LNCAP (cell line): ENCODE data around the gene SGCA.

Experiments used
- TF ChIP-seq, protein P1 (sequence below): fragments of 450-650 bp; IDR thresholded peaks from 2 replicates; pipeline ENCODE4 v1.5.1; 2017; ENCODE audit warnings: mild to moderate bottlenecking

SGCA gene

DNA sequence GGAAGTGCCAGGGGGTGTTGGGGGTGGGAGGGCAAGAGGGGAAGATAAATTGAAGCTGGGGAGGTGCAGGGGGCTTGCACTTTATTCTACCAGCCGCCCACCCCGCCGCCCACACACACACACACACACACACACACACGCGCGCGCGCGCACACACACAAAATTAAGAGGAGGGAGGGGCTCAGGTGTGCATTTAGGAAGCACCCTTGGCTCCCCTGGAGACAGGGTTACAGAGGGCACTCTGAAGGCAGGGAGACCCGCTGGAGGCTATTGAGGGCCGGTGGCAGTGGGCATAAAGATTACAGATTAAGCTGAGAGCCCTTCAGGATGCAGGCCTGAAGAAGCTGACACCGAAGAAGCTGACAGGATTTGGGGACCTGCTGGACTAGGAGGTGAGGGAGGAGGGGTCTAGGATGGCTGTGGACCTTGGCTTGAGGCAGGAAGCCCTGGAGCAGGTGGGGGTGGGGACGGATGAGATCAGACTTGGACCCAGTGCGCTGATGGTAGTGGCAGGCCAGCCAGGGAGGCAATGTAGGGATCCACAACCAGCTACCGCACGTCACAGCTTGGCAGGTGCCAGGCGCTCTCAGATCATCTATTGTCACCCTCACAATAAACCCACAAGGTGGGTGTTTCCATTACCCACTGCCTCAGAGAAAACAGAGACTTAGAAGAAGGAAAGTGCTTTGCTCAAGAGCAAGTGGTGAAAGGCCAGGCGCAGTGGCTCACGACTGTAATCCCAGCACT lies 35.1 kb upstream of the SGCA start:
- TF ChIP-seq, protein P1, sequence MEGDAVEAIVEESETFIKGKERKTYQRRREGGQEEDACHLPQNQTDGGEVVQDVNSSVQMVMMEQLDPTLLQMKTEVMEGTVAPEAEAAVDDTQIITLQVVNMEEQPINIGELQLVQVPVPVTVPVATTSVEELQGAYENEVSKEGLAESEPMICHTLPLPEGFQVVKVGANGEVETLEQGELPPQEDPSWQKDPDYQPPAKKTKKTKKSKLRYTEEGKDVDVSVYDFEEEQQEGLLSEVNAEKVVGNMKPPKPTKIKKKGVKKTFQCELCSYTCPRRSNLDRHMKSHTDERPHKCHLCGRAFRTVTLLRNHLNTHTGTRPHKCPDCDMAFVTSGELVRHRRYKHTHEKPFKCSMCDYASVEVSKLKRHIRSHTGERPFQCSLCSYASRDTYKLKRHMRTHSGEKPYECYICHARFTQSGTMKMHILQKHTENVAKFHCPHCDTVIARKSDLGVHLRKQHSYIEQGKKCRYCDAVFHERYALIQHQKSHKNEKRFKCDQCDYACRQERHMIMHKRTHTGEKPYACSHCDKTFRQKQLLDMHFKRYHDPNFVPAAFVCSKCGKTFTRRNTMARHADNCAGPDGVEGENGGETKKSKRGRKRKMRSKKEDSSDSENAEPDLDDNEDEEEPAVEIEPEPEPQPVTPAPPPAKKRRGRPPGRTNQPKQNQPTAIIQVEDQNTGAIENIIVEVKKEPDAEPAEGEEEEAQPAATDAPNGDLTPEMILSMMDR, result no peak

GRCh38 chr17:50132104-50132794 lies 33.6 kb upstream of the SGCA start:
- TF ChIP-seq, protein P1, result no peak

GRCh38 chr17:50133028-50133768 lies 32.6 kb upstream of the SGCA start:
- TF ChIP-seq, protein P1, result no peak

GRCh38 chr17:50133769-50134099 lies 32.1 kb upstream of the SGCA start:
- TF ChIP-seq, protein P1, result no peak

DNA sequence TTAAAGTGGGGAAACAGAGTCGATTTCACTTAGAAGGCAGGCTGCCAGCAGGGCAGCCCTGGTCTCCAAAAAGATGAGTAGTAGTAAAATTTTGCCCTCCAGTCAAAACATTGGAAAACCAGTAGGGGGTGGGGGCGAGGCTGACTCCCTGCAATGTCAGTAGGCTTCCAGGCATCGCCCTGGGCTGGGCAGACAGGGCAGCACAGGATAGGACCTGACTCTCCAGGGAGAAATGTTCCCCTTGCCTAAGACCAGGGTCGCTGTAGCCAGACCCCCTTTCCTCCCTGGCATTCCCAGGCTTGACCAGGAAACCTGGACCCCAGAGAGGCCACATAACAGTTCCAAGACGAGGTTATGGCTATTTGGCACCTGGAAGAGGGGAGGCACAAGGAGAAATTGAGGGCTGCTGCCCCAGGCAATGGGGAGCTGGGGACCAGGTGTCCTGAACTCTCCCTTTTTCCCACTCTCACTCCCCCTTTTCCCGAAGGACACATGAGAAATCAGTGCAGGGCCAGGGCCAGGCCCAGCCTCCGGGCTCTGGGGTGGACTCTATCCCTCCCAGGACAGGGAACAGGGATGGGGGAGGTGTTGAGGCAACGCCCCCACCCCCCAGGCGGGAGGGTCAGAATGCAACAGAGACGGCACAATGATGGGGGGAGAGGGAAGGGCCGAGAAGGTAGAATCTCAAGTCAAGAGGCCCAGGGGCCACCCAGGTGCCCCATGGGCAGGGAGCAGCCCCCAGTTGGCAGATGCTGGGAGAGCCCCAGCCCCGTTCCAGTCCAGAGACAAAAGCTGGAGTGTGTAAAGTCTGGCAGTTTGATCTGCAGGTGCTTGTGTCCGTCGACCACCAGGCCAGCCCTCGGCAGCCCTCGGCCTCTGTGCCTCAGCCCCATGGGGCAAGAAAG lies 31.3 kb upstream of the SGCA start:
- TF ChIP-seq, protein P1, result no peak

DNA sequence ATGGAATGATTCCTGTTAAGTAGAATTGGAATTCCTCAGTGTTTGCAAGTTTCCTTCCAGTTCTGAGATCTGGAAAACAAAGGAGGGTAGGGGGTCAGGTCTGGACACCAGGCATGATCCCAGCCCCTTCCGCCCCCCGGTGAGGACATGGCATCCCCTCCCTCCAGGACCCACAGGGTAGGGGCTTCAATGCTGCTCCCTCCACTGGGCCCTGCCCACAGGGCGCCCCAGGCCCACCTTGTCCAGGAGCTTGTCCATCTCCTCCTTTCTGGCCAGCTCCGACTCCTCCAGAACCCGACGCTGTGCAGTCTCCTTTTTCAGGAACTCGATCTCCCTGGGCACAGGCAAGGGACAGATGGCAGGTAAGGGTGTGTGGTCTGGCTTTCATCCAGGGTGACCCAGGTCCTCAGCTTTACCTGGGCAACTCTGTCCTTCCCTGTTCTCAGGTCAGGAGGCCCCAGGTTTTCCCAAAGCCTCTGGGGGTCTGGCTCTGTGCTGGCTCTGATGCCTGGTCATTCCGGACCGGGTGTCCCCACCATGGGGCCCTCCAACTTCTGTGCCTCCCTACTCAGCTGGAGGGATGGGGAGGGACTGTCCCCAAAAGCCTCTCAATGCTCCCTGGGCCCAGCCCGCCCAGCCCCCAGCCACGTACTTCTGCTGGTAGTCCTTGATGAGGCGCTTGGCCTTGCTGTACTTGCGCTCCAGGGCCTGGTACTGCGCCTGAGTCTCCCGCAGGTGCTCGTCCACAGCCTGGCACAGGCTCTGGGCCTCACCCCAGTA lies 30.3 kb upstream of the SGCA start:
- TF ChIP-seq, protein P1, result no peak
